ENCODE measurements around the gene SOD1. TPM values are rescaled to one million over a fixed set of nuclear protein-coding genes. Genes with fewer than 3 reads are reported as not detected.

The SOD1 gene
- total RNA-seq, 4 donors from 2014 or later, result 129 to 222 (median 185) TPM

GRCh38 chr21:31667639-31668038 is 8.1 kb downstream of the SOD1 start:
- DNase-seq (ENCODE audit: low spot score in 2 of 2), result no peak
- Histone ChIP-seq H3K4me1 (peaks cover 0 to 53% (median 11%) of the 10 kb centered on the region in 4 donors), H3K27me3 (no peaks in the 10 kb centered on the region), H3K9me3 (no peaks in the 10 kb centered on the region), H3K4me3 (no peak overlapping the region), H3K27ac (no peak overlapping the region), H3K36me3 (peaks cover 0 to 73% (median 0%) of the 10 kb centered on the region in 3 donors)
- TF ChIP-seq CTCF (IDR thresholded peaks at IDR 0.05) (no peak), EP300 (IDR thresholded peaks at IDR 0.05) (no peak), POLR2A (IDR thresholded peaks at IDR 0.05) (no peak)

GRCh38 chr21:31668651-31669491 is 9.4 kb downstream of the SOD1 start:
- peaks cover 0 to 66% (median 0%) of the 10 kb centered on the region in 3 donors for H3K36me3 ChIP-seq
- WGBS, 2 donors, result 82 to 84% methylated on average over 2 of the region's 2 CpGs
- TF ChIP-seq EP300 (IDR thresholded peaks at IDR 0.05), result no peak
- TF ChIP-seq CTCF (IDR thresholded peaks at IDR 0.05), result no peak
- no peak for TF ChIP-seq POLR2A (IDR thresholded peaks at IDR 0.05)
- H3K4me3 ChIP-seq, result no peak overlapping the region
- no peak overlapping the region for H3K27ac ChIP-seq
- H3K27me3 ChIP-seq, result no peaks in the 10 kb centered on the region
- H3K4me1 ChIP-seq, result peaks cover 0 to 43% (median 7%) of the 10 kb centered on the region in 4 donors
- DNase-seq (ENCODE audit: low spot score in 2 of 2), result no peak
- H3K9me3 ChIP-seq, result no peaks in the 10 kb centered on the region

- Histone ChIP-seq H3K4me3 (no peak overlapping the region), H3K36me3 (peaks cover 0 to 58% (median 0%) of the 10 kb centered on the region in 3 donors), H3K4me1 (peaks cover 0 to 32% (median 3%) of the 10 kb centered on the region in 4 donors), H3K9me3 (no peaks in the 10 kb centered on the region), H3K27ac (no peak overlapping the region), H3K27me3 (no peaks in the 10 kb centered on the region)
- TF ChIP-seq CTCF (IDR thresholded peaks at IDR 0.05) (no peak), POLR2A (IDR thresholded peaks at IDR 0.05) (no peak), EP300 (IDR thresholded peaks at IDR 0.05) (no peak)
- DNase-seq (ENCODE audit: low spot score in 2 of 2), result no peak
- WGBS, 2 donors, result 55 to 56% methylated on average over 6 of the region's 6 CpGs
Observed at GRCh38 chr21:31670070-31670469, 10.6 kb downstream of the SOD1 start.

GRCh38 chr21:31671146-31671716 is 11.7 kb downstream of the SOD1 start:
- Histone ChIP-seq H3K4me3 (no peak overlapping the region), H3K4me1 (peaks cover 0 to 24% (median 0%) of the 10 kb centered on the region in 4 donors), H3K27ac (no peak overlapping the region), H3K36me3 (peaks cover 0 to 58% (median 0%) of the 10 kb centered on the region in 3 donors), H3K27me3 (no peaks in the 10 kb centered on the region), H3K9me3 (no peaks in the 10 kb centered on the region)
- TF ChIP-seq POLR2A (IDR thresholded peaks at IDR 0.05), result no peak
- TF ChIP-seq CTCF (IDR thresholded peaks at IDR 0.05), result no peak
- no peak for TF ChIP-seq EP300 (IDR thresholded peaks at IDR 0.05)
- no peak for DNase-seq (ENCODE audit: low spot score in 2 of 2)
- 82 to 87% methylated on average over 12 of the region's 12 CpGs for WGBS, 2 donors

GRCh38 chr21:31671931-31672330 is 12.4 kb downstream of the SOD1 start:
- no peaks in the 10 kb centered on the region for H3K27me3 ChIP-seq
- H3K36me3 ChIP-seq, result peaks cover 0 to 51% (median 0%) of the 10 kb centered on the region in 3 donors
- TF ChIP-seq POLR2A (IDR thresholded peaks at IDR 0.05) (no peak), CTCF (IDR thresholded peaks at IDR 0.05) (no peak), EP300 (IDR thresholded peaks at IDR 0.05) (no peak)
- H3K27ac ChIP-seq, result no peak overlapping the region
- no peak for DNase-seq (ENCODE audit: low spot score in 2 of 2)
- WGBS, 2 donors, result 85 to 88% methylated on average over 17 of the region's 17 CpGs
- H3K4me1 ChIP-seq, result peaks cover 0 to 17% (median 0%) of the 10 kb centered on the region in 4 donors
- no peak overlapping the region for H3K4me3 ChIP-seq
- no peaks in the 10 kb centered on the region for H3K9me3 ChIP-seq

Data from tibial nerve (tissue), 4 donors.